Mammary epithelial cell (primary cell): ENCODE measurements around the gene PRDM9.

Experiments
- CTCF ChIP-seq, 2 donors: IDR thresholded peaks in 1 of 2; conservative IDR thresholded peaks in 1 of 2; 2 replicates each; pipeline ENCODE4 v1.5.1; 2011 to 2012; ENCODE audit warnings: inconsistent platforms in 2 of 2, low read length in 2 of 2, mild to moderate bottlenecking in 2 of 2, control low read depth in 1 of 2, low read depth in 1 of 2; ENCODE audit not compliant: insufficient read depth in 1 of 2; ENCODE audit errors: extremely low read depth in 1 of 2
- EZH2 ChIP-seq: IDR thresholded peaks from 2 replicates; pipeline ENCODE4 v1.6.1; 2012; ENCODE audit warnings: low read length, inconsistent platforms, borderline replicate concordance

- TF ChIP-seq CTCF (conservative IDR thresholded peaks at IDR 0.05 in 1 of 2, IDR thresholded peaks at IDR 0.05 in 1 of 2; ENCODE audit: extremely low read depth in 1 of 2, insufficient read depth in 1 of 2, low read depth in 1 of 2, low read length in 2 of 2) (no peak), EZH2 (no peak)
These were observed 21.3 kb downstream of the PRDM9 start for GRCh38 chr5:23528677-23529076.
